ENCODE results near the gene CYP46A1.

DNA sequence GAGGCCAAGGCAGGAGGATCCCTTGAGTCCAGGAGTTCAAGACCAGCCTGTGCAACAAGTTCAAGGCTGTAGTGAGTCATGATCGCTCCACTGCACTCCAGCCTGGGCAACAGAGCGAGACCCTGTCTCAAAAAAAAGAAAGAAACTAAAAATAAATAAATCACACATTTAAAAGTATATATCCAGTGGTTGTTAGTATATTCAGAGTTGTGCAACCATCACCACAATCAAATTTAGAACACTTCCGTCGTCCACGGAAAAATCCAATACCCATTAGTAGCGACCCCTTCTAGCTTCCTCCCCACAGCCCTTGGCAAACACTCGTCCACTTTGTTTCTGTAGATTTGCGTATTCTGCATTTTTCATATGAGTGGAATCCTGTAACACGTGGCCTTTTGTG is 64.4 kb downstream of the CYP46A1 start:
- TF ChIP-seq SREBF2 (IDR thresholded peaks at IDR 0.05): no peak
- TF ChIP-seq, protein P1, sequence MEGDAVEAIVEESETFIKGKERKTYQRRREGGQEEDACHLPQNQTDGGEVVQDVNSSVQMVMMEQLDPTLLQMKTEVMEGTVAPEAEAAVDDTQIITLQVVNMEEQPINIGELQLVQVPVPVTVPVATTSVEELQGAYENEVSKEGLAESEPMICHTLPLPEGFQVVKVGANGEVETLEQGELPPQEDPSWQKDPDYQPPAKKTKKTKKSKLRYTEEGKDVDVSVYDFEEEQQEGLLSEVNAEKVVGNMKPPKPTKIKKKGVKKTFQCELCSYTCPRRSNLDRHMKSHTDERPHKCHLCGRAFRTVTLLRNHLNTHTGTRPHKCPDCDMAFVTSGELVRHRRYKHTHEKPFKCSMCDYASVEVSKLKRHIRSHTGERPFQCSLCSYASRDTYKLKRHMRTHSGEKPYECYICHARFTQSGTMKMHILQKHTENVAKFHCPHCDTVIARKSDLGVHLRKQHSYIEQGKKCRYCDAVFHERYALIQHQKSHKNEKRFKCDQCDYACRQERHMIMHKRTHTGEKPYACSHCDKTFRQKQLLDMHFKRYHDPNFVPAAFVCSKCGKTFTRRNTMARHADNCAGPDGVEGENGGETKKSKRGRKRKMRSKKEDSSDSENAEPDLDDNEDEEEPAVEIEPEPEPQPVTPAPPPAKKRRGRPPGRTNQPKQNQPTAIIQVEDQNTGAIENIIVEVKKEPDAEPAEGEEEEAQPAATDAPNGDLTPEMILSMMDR (IDR thresholded peaks at IDR 0.05): no peak
- no peak for TF ChIP-seq POLR2A (IDR thresholded peaks at IDR 0.05; ENCODE audit: low read length)
